KBM-7 (cell line): Measurements from ENCODE around the gene CNTRL.
"Not testable (repeated sequence)": the region's sequence is repeated elsewhere in the genome, so short reads cannot be mapped to it uniquely, and the experiment has no call there.

Source experiments
- DNase-seq: peaks from one replicate; pipeline ENCODE4 v3.0.0-alpha.2; 2015
- in situ Hi-C: fragments of 300-500 bp; cut with MboI; formaldehyde crosslinking; loops from 2 replicates; pipeline ENCODE4 v1.14.3; 2020; ENCODE audit warnings: low sequenced_read_pairs, low pct_unique_long_range_greater_than_20kb, mixed read lengths

Gene CNTRL

DNA sequence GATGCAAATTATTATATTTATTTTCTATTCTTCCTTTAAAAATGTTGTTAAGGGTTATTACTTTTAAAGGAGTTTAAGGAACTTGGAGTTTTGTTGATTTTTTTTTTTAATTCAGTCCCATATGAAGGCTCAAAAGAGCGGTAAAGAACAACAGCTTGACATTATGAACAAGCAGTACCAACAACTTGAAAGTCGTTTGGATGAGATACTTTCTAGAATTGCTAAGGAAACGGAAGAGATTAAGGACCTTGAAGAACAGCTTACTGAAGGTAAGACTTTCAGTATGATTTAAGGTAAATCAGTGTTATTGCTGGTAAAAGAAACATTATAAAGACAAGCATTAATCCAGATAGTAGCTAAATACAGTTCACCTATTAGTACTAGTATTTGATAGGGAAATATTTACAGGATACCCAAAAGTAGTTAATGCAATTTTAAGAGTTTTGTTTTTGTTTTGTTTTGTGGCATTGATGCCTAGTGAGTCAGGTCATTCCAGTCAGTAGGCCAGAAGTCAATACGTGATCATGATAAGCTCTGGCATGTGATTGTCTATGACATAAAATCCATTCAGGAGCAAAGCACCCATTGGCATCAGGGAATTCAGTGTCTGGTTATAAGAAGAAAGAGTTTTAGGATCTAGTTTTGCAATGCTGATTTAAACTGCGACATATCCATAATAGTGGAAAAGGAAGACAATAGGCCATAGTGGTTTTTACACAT lies 49.2 kb downstream of the CNTRL start:
- DNase-seq: no peak
- in situ Hi-C loops: no loop called here

GRCh38 chr9:121125590-121125989 lies 50.8 kb downstream of the CNTRL start:
- in situ Hi-C loops: no loop called here
- no peak for DNase-seq

DNA sequence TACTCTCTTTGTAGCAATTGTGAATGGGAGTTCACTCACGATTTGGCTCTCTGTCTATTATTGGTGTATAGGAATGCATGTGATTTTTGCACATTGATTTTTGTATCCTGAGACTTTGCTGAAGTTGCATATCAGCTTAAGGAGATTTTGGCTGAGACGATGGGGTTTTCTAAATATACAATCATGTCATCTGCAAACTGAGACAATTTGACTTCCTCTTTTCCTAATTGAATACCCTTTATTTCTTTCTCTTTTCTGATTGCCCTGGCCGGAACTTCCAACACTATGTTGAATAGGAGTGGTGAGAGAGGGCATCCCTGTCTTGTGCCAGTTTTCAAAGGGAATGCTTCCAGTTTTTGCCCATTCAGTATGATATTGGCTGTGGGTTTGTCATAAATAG lies 54.6 kb downstream of the CNTRL start:
- in situ Hi-C loops, DNase-seq: not testable (repeated sequence)

- in situ Hi-C loops: no loop called here
- no peak for DNase-seq
Measured at GRCh38 chr9:121133104-121133816, 58.5 kb downstream of the CNTRL start.

DNA sequence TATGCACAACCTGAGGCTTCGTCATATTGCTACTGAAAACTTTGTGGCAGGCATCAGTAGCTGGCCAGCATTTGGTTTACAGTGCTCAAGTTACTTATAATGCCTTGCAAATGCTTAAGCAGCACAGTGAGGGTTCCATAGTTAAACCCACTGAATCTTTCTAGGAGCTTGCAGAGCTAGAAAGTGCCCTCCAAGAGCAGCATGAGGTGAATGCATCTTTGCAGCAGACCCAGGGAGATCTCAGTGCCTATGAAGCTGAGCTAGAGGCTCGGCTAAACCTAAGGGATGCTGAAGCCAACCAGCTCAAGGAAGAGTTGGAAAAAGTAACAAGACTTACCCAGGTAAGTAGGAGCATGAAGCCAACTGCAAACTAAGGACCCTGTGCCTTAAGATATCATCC lies 60.9 kb downstream of the CNTRL start:
- no peak for DNase-seq
- in situ Hi-C loops: no loop called here

DNA sequence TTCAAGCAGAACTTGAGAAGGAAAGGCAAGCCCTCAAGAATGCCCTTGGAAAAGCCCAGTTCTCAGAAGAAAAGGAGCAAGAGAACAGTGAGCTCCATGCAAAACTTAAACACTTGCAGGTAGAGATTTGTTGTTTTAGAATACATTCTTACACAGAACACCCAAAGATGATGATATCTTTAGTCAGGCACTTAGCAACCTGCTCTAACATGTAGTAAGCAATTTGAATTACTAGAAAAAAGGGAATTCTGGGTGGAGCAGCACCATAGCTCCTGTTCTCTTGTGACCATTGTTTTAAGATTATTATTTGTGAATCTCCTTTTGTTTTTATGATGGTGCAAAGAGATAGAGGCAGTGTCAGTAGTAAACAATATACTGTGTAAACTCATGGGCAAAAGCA lies 63.8 kb downstream of the CNTRL start:
- DNase-seq: no peak
- in situ Hi-C loops: no loop called here

DNA sequence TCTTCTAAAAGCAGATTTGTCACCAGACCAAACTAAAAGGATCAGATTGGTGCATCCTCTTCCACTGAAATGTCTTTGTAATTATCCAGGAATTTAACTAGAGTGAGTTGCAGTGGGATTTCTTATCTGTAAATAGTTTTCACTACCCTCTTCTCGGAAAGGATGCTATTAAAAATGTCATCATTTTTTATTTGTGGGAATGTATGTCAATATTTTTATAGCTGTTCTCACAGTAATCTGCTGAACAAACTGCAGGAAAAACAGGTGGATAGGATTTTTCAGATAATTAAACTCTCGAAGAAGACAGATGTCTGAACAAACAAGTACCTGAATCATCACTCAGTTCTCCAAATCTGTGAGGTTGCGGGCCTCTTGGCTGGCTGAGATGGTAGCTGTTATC lies 64.2 kb downstream of the CNTRL start:
- DNase-seq: no peak
- in situ Hi-C loops: no loop called here

GRCh38 chr9:121140162-121140561 lies 65.4 kb downstream of the CNTRL start:
- in situ Hi-C loops: no loop called here
- no peak for DNase-seq

DNA sequence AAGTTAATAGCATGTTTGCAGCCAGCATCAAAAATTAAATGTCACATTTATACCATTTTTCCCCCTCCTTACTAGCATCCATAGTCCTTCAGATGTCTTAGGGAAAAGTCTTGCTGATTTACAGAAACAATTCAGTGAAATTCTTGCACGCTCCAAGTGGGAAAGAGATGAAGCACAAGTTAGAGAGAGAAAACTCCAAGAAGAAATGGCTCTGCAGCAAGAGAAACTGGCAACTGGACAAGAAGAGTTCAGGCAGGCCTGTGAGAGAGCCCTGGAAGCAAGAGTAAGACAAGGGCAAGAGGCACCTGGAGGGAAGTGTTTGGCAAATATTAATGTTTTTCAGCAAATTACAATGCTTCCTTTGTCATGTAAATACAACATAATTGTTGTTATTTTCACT lies 66.6 kb downstream of the CNTRL start:
- in situ Hi-C loops: no loop called here
- DNase-seq: no peak

- in situ Hi-C loops: no loop called here
- DNase-seq: no peak
Measured at GRCh38 chr9:121141706-121142105, 67.0 kb downstream of the CNTRL start.

GRCh38 chr9:121143771-121144170 lies 69.0 kb downstream of the CNTRL start:
- no peak for DNase-seq
- in situ Hi-C loops: no loop called here

DNA sequence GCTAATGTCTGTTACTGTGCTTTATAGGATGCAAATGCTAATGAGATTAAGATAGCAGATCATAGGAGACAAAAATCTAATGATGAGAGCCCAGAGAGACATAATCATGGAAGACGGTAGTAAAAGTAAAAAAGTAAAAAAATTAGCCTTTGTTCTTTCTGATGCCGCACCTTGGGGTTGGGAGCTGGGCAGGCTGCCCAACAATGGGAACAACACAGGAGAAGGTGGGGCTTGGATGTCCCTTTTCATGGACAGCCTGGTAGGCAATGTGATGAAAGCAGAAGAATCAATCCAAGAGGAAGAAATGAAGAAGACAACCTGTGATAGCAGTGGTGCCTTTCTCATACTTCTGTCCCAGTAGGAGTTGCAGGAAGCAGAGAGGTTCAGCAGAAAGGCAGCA lies 69.7 kb downstream of the CNTRL start:
- in situ Hi-C loops: no loop called here
- no peak for DNase-seq

- in situ Hi-C loops: no loop called here
- no peak for DNase-seq
Measured at GRCh38 chr9:121150188-121150587, 75.4 kb downstream of the CNTRL start.

GRCh38 chr9:121153642-121154041 lies 78.9 kb downstream of the CNTRL start:
- in situ Hi-C loops: no loop called here
- no peak for DNase-seq

- DNase-seq: no peak
- in situ Hi-C loops: no loop called here
Measured at GRCh38 chr9:121154782-121155181, 80.0 kb downstream of the CNTRL start.

DNA sequence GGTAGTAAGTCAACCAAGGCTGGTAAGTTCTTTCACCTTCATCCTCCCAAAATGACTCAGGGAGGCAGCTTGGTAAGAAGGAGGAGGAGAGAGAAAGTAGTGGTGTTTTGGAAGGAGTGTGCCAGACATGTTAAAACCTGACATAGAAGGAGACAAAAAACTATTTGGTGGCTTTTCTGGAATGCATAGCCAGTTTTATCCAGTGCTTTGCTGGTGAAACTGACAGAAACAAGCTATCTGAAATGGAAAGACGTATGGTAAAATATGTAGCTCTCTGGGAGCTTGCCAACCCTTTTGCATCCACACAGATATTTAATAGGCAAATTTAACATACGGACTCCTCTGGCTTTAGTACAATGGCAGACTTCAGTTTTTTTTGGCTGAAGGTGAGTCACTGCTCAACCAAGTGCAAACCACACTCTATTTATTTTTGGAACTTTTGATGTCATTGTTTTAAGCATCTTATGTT lies 81.5 kb downstream of the CNTRL start:
- peak; percentile 43 for DNase-seq

GRCh38 chr9:121157939-121158338 lies 83.2 kb downstream of the CNTRL start:
- in situ Hi-C loops: no loop called here

More for the DNA sequence above, 81.5 kb downstream of the CNTRL start:
- in situ Hi-C loops: no loop called here

GRCh38 chr9:121160025-121160424 lies 85.3 kb downstream of the CNTRL start:
- DNase-seq: peak; percentile 86
- in situ Hi-C loops: no loop called here

More at GRCh38 chr9:121157939-121158338, 83.2 kb downstream of the CNTRL start:
- DNase-seq: no peak

- in situ Hi-C loops: no loop called here
- DNase-seq: no peak
Measured at GRCh38 chr9:121168052-121168451, 93.3 kb downstream of the CNTRL start.

- in situ Hi-C loops: no loop called here
- no peak for DNase-seq
Measured at GRCh38 chr9:121169094-121169601, 94.4 kb downstream of the CNTRL start.
